Activated T-cell treated with anti-CD3 and anti-CD28 coated beads for 48 hours (primary cell): ENCODE measurements around the gene MYH9.
A peak's percentile ranks its signal among the peaks of the same experiment; 100 is the strongest.

Experiments
- DNase-seq: peaks from one replicate; pipeline ENCODE4 v3.0.0-alpha.2; 2020; ENCODE audit warnings: low read depth

Gene MYH9

DNA sequence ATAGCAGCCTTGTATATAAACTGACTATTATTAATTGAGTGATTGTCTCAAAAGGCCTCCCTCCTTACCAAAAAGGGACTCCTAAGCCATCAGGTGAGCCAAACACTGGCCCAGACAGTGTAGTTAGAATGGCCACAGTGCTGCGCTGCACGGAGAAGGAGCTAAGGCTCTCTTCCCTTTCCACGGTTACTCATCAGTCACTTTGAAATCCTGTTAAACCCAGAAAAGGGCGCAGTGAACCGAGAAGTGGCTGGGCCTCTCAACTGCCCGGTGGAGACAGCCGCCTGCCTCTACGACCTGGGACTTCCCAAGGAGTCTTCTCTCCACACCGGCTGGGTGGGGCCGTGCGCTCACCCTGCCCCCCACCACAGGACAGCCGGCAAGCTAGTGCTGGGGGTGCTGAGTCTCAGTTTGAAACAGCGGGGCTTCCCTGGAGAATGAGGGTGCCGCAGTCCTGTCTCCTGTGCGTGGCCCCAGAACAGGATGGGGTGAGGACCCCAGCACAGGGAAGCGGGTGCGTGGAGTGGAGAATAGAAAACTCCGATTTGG, 1.3 kb downstream of the MYH9 start:
- peak; percentile 60 for DNase-seq

DNA sequence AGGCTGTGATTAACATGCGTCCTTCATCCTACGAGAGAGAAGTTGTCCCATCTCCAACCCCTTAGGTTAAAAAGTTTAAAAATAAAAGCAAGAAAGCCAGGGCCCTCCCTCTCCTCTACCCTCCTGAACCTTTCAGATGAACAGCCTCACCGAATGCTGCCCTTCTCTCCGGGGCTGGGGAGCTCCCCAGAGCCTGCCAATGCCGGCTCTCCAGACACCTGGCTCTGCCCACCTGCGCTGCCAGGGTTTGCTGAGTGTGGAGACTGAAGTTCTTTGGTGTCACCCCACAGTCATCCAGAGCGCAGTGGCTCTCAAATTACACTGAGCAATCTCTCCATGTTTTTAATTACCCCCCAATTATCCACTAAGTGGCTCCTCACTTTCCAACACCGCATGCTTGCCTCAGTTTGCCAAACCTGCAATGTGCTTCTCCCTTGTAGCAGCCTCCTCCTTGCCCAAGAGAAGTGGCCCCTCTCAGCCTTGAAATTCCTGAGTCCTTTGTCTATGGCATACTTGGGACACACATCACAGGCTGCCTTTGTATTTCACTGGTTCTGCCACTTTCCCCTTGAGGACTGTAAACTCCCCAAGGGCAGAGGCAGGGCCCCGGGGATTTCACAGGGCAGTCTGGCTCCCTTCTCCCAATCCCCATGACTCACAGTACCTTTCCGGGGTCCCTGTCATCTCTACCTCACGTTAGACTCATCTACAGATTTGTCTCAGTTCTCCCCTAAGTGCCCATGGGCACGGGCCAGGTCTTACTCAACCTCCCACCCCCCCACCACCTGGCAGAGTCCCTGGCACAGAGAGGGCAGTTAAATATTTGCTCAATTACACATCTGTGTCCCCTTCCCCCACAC, 2.0 kb downstream of the MYH9 start:
- DNase-seq = peak; percentile 61

GRCh38 chr22:36384766-36385481, 2.8 kb downstream of the MYH9 start:
- DNase-seq = no peak

DNA sequence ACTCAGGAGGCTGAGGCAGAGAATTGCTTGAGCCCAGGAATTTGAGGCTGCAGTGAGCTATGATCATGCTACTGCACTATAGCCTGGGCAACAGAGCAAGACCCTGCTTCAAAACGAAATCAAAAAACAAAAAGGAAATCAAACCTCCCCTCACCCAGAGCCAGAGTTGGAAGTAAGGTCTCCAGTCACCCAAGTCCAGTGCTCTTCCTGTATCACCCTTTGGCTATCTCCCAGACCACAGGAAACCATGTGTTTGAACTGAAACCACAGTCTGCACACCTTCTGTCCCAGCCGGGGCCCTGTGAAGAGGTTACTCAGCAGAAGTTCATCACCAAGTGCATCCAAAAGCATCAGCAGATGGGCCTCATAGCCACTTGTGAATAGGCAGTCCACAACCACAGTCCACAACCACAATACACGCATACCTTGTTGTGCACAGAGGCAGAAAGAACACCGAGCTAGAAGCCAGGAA, 4.6 kb downstream of the MYH9 start:
- DNase-seq = no peak

- DNase-seq = no peak
Observed at GRCh38 chr22:36381513-36382128, 6.1 kb downstream of the MYH9 start.

- DNase-seq = no peak
Observed at GRCh38 chr22:36379593-36380361, 8.0 kb downstream of the MYH9 start.

GRCh38 chr22:36378869-36379217, 8.9 kb downstream of the MYH9 start:
- no peak for DNase-seq

DNA sequence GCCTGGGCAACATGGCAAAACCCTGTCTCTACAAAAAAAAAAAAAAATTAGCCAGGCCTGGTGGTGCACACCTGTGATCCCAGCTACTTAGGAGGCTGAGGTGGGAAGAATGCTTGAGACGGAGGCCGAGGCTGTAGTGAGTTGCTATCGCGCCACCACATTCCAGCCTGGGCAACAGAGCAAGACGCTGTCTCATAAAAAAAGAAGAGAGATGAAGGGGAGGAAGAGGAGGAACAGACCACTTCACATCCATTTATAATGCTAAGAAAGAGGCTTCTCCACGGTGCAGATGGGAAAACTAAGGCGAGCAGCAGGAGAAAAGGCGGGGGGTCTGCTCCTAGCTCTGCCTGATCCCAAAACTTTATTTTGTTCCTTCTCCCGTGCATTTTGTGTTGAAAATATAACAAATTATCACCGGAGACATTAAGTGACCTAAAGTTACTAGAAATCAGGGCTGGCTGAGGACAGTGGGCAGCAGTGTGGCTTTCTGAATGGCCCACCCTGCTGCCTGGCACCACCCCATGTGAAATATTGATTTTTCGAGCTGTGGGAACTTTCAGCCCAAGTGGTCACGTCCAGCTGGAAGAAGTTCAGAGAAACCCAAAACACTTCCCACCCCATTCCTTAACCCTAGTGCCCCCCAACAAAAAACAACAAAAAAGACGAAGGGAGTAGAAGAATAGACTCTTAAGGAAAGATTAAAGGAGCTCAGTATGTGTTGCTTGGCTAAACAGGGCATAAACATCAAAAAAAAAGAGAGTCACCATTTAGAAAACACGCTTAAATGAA, 9.5 kb downstream of the MYH9 start:
- DNase-seq = no peak

GRCh38 chr22:36377022-36377631, 10.6 kb downstream of the MYH9 start:
- DNase-seq = no peak

DNA sequence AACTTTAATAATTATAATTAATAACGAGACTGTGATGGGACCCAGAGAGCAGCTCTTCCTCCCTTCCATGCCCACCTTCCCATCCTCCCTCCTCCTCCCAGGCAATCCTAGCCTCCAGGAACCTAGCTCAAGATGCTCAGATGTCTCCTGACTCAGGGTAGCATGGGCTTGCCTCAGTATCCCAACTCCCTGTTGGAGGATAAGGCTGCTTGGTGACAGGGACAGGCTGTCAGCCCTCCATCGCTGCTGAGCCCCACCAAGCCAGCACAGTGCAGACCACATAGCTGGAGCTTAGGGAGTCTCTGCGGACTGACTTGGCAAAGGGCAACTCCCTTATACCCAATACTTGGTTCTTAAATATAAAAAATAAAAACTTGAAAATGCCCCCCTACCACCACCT, 11.5 kb downstream of the MYH9 start:
- DNase-seq = no peak

DNA sequence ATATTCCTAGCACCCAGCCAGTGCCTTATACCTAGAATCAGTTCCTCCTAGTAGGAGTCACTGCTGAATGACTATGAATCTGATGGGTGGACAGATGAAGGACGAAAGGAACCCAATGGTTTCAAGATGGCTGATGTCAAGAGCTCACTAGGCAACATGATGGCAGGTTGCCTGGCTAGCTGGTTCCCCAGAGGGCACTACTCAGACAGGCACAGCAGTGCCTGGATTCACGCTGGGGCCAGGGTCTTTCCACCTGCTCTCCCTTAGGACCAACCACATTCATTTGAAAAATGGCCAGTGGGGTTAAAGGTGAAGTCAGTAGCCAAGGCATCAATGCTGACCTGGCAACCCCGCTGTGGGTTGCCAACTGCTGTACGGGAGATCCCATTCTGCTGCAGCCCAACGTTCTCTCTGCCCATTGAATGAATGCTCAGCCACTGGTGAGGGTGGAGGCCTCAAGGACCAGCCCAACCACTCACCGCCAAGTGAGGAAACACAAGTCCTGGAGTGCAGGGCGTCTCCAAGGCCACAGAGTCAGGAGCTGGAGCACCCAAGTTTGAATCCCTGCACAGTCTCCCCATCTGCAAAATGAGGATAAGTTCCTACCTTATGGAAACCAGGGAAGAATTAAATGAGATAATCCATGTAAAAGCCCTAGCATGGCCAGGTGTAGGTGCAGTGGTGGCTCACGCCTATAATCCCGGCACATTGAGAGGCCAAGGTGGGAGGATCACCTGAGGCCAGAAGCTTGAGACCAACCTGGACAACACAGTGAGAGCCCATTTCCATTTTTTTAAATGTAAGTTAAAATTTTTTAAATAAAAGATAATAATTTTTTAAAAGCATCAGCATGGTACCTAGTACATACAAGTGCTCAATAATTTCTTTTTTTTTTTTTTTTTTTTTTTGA, 12.4 kb downstream of the MYH9 start:
- no peak for DNase-seq

- DNase-seq = no peak
Observed at GRCh38 chr22:36374603-36375024, 13.2 kb downstream of the MYH9 start.

DNA sequence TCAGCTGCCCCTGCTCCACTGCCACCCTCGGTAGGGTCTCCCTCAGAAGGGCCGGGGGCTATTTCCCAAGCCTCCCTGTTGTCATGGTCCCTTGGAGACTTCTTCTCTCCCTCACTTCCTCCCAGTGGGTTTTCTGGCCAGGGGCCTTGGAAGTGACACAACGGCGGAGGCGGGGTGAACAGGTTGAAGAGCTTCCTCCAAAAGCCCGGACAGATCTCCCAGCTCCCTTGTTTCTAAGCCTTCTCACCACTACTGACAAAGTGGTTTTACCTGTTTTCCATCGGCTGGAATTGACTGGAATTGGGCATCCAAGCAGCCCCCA, 14.5 kb downstream of the MYH9 start:
- DNase-seq = no peak

GRCh38 chr22:36371920-36372319, 15.8 kb downstream of the MYH9 start:
- no peak for DNase-seq

DNA sequence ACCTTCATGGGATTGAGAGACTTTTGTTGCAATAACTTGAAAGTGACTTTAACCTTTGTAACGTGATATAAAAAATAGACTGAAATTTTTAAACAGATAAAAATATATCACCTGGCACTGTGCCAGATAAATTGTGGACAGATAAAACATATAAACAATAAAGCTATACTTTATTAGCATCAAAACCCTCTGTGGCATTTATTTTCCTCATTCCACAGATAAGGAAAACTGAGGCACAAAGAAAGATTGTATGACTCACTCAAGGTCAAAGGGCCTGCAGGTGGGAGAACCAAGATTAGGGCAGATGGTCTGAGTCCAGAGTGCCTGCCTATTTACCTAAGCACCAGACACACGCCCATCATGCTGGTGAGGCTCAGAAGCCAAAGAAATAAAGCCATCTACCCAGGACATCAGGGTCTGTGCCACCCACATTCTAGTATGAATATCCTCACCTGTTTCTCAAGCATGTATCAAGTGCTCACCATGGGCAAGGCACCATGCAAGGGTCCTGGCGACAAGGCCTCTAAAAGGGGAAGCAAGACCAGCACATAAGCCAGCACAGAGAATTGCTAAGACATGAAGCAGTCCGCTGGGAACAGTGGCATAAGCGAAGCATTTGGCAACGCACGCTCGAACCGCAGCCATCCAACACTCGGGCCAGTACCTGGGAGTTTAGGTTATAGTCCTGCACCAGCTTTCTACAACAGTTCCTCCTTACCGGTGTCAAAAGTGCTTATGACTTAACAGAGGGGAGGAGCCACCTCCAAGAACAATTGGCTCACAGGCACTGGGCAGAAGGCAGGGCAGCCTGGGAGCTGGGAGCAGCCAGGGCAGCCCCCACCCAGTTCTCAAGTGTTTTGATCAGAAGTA, 17.6 kb downstream of the MYH9 start:
- no peak for DNase-seq

GRCh38 chr22:36369004-36369921, 18.5 kb downstream of the MYH9 start:
- DNase-seq = no peak

- DNase-seq = no peak
Observed at GRCh38 chr22:36368359-36368983, 19.3 kb downstream of the MYH9 start.
